Measurements from ENCODE around the gene SLC39A11.
"Not testable (repeated sequence)": the region's sequence is repeated elsewhere in the genome, so short reads cannot be mapped to it uniquely, and the experiment has no call there.

Gene SLC39A11

GRCh38 chr17:73069841-73070240 is 22.6 kb downstream of the SLC39A11 start:
- no peak for DNase-seq

- no peak for DNase-seq
Measured at GRCh38 chr17:73069164-73069770, 23.2 kb downstream of the SLC39A11 start.

GRCh38 chr17:73068322-73069153 is 23.9 kb downstream of the SLC39A11 start:
- no peak for DNase-seq

DNA sequence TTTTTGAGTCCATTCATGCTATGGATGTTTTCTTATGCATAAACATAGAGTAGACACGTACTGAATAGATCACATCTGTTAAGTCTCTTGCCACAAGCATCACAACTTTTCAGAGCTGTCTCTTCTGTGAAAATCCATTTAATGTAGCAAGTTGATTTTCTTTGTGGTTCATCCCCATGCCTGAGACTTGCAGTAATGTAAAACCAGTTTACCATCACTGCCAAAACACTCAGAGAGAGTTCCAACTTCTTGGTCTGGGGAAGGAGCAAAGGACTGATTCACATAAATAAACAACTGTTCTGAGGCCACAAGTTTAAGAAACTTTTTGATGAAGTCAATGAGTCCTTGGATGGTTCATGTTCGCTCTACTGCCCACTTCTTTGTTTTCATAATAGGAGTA is 24.8 kb downstream of the SLC39A11 start:
- not testable (repeated sequence) for DNase-seq

DNA sequence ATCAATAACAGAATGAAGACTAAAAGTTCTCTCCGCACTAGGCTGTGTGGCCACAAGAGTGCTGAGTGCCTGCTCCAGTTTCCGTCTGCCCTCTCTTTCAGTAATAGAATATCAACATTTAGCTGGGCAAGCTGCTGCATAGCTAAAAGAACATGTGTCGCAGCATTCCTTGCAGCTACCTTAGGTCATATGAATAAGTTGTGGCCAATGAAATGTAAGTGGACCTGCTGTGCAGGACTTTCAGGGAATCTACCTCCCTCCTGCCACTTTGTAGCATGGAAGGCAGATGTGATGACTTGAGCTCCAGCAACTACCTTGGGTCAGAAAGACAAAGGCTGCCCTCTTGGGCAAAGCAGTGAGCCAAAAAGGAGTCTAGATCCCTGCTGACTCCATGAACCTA is 25.4 kb downstream of the SLC39A11 start:
- DNase-seq = no peak

DNA sequence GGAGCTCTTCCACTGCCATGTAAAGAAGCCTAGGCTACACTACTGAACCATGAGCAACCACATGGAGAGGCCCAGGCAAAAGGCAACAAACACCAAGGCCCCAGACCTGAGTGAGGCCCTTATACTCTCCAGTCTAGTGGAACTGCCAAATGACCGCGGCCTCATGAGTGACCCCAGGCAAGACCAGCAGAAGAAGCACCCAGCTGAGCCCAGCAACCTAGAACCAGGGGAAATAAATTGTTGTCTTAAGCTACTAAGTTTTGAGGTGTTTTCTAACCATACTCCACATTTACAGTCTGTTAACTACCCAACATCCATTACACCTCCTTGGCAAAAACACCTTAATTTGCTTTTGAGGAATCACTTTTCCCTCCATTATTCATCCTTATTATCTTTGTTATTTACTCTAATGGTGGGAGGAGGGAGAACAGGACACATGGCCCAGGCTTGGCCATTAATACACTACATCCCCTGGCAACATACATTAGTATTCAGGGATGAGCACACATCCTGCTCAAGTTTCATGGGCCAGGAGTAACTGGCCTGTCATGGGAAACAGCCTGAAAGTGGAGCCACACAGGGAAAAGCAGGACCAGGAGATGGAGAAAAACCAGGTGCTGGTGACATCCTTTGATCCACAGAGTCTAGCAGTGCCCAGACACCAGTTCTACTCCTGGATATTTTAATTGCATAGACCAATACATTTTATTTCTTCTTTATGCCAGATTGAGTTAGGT is 26.2 kb downstream of the SLC39A11 start:
- no peak for DNase-seq

- no peak for DNase-seq
Measured at GRCh38 chr17:73065376-73065775, 27.1 kb downstream of the SLC39A11 start.

DNA sequence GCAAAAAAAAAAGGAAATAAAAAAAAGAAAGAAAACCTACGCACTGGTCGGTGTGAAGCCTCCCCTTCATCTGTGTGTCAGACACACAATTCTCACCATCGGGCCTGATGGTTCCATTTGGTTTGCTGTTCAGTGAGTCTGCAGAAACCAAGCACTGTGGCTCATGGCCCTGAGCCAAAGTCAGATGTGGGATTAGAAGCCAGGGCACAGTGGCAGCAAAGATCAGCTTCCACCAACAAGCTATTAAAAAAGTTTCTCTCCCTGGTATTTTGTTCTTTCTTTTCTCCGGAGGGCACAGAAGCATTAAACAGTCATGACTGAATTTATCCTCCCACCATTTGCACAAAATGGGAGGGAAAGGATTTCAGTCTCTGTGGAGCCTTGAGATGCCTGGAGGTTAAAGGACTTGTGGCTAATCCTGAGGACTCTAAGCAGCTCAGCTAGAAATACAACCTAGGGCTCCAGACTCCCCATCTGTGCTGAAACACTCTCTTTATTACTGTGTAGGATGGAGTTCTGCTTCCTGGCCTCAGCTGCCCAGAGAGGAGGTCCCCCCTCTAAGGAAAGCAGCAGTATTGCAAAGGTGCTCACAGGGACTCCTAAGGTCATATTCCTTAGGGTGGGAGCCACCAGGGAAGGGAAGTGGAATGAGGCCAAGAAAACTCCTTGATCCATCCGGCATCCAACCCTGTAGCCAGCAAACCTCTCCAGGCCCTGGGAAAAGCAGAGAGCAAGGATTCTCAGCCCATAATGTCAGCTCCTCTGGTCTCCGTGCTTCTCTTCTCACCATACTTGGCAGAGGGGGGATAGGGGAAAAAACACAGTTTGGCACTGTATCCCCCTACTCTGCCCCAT is 28.2 kb downstream of the SLC39A11 start:
- no peak for DNase-seq

DNA sequence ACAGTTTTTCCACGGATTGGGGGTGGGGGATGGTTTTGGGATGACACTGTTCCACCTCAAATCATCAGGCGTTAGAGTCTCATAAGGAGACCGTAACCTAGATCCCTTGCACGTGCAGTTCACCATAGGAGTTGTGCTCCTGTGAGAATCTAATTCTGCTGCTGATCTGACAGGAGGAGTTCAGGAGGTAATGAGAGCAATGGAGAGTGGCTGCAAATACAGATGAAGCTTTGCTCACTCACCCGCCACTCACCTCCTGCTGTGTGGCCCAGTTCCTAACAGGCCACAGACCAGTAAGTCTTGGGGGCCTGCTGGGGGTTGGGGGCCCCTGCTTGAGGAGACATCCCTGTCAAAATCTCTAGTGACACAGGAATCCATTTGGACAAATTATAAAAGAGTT is 29.8 kb downstream of the SLC39A11 start:
- DNase-seq = no peak

- DNase-seq = no peak
Measured at GRCh38 chr17:73061161-73061560, 31.3 kb downstream of the SLC39A11 start.

DNA sequence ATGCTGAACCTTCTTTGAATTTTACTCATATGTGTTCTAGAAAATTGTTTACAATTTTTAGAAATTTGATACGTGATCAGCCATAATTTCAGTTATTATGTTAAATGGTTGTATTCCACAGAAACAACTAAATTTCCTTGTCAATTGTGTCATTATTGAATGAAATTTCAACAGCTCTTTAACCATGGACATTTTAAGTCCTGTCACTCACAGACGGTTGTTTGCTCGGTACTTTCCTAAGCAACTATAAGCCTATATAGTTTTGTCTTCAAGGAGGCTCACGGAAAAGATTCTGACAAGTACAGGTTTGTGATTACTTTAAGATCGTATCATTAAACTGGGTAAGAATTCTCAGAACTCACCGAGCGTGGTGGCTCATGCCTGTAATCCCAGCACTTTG is 31.8 kb downstream of the SLC39A11 start:
- no peak for DNase-seq

DNA sequence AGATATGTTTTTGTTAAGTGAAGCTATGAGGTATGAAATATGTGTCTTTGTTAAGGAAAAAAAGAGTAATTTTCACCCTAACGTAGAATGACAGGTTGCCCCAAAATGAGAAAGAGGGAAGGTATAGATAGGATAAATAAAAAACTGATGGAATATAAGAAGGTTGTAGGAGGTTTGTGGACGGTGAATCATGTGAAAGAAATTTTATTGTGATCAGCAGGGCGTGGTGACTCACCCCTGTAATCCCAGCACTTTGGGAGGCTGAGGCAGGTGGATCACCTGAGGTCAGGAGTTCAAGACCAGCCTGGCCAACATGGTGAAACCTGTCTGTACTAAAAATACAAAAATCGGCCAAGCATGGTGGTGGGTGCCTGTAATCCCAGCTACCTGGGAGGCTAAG is 32.8 kb downstream of the SLC39A11 start:
- not testable (repeated sequence) for DNase-seq

GRCh38 chr17:73058022-73058421 is 34.5 kb downstream of the SLC39A11 start:
- no peak for DNase-seq

- no peak for DNase-seq
Measured at GRCh38 chr17:73057196-73057595, 35.3 kb downstream of the SLC39A11 start.

DNA sequence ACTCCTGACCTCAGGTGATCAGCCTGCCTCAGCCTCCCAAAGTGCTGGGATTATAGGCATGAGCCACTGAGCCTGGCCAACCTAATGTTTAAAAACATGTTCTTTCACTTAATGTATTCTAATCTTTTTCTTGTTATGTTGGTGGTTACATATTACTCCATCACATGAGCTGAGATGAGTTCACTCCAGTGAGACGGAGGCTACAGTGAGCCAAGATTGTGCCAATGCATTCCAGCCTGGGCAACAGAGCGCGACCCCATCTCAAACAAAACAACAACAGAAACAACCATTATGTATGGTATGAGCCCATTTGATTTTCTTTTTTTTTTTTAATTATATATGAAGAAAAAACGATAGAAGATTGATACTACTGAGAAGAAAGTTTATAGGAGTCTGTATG is 39.6 kb downstream of the SLC39A11 start:
- no peak for DNase-seq

- no peak for DNase-seq
Measured at GRCh38 chr17:73050797-73051196, 41.7 kb downstream of the SLC39A11 start.

DNA sequence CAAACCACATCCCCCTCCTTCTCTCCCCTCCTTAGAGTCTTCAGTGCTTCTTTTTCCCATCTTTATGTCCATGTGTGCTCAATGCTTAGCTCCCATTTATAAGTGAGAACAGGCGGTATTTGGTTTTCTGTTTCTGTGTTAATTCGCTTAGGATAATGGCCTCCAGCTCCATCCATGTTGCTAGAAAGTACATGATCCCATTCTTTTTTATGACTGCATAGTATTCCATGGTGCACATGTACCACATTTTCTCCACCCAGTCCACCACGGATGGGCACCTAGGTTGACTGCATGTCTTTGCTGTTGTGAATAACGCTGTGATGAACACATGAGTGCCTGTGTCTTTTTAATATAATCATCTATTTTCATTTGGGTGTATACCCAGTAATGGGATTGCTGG is 44.3 kb downstream of the SLC39A11 start:
- no peak for DNase-seq

- DNase-seq = no peak
Measured at GRCh38 chr17:73045724-73046123, 46.8 kb downstream of the SLC39A11 start.

- DNase-seq = no peak
Measured at GRCh38 chr17:73043686-73044581, 48.6 kb downstream of the SLC39A11 start.

DNA sequence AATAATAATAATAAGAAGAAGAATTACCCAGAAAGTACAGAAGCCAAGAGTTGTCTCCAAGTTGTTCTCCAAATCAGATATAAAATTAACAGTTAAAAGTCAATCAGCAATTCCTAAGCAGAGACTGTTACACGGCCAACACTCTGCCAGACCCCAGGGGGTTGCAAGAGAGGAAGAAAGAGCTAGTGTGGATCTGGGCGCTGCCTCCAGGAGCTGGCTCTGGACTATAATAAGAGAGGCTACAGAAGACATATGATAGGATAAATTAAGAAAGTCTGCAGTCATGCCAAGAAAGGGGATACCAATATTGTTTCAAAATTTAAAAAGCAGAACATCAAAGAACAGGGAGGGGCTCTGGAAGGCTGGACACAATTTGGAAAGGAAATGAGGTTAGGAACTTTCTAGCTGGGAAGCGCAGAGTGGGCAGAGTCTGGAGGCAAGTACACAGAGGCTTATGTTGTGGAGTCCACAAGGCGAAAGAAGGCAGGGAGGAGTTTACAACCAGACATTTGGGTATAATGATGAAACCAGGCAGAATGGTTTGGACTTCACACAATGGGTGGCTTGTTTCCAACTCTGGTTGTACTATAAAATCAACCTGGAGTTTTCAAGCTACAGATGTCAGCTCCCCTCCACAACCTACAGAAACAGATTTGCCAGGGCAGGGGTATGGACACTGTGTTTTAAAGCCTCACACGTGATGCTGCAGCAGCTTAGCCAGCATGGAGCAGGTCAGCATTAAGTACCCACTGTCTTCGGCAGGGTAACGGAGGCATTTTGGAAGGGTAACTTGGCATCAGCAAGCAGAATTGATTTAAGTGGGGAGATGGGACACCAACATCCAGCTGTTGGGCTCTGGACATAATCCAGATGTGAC is 49.4 kb downstream of the SLC39A11 start:
- DNase-seq = no peak

GRCh38 chr17:73042225-73042624 is 50.3 kb downstream of the SLC39A11 start:
- DNase-seq = no peak

Measured in stimulated activated CD4-positive, alpha-beta T cell treated with anti-CD3 and anti-CD28 coated beads, Interleukin-4, amount 100 ng/mL, for 24 hours (primary cell).